ENCODE data around the gene BICD1.
"Not testable (repeated sequence)": the region's sequence is repeated elsewhere in the genome, so short reads cannot be mapped to it uniquely, and the experiment has no call there.

Gene BICD1

DNA sequence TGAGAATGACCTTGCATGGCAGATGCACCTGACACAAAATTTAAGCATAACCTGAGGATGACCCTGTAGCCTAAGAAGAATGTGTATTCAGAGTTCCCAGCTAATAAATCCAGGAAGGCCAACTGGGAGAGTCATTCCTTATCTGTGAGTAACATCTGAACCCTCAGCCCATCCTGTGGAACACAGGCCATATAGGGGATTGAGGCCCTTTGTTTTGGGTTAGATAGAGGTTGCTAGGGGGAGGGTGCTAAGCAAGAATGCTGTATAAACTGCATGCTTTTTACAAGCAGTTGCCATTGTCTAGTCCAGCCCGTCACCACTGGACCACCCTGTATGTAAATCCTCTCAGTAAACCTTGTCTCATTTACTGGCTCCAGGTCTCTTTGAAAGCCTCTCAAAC lies 77.0 kb downstream of the BICD1 start:
- TF ChIP-seq, protein P1, sequence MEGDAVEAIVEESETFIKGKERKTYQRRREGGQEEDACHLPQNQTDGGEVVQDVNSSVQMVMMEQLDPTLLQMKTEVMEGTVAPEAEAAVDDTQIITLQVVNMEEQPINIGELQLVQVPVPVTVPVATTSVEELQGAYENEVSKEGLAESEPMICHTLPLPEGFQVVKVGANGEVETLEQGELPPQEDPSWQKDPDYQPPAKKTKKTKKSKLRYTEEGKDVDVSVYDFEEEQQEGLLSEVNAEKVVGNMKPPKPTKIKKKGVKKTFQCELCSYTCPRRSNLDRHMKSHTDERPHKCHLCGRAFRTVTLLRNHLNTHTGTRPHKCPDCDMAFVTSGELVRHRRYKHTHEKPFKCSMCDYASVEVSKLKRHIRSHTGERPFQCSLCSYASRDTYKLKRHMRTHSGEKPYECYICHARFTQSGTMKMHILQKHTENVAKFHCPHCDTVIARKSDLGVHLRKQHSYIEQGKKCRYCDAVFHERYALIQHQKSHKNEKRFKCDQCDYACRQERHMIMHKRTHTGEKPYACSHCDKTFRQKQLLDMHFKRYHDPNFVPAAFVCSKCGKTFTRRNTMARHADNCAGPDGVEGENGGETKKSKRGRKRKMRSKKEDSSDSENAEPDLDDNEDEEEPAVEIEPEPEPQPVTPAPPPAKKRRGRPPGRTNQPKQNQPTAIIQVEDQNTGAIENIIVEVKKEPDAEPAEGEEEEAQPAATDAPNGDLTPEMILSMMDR (IDR thresholded peaks at IDR 0.05; ENCODE audit: low read depth, low read length): no peak
- no peak for DNase-seq (ENCODE audit: extremely low read depth, low read depth)

DNA sequence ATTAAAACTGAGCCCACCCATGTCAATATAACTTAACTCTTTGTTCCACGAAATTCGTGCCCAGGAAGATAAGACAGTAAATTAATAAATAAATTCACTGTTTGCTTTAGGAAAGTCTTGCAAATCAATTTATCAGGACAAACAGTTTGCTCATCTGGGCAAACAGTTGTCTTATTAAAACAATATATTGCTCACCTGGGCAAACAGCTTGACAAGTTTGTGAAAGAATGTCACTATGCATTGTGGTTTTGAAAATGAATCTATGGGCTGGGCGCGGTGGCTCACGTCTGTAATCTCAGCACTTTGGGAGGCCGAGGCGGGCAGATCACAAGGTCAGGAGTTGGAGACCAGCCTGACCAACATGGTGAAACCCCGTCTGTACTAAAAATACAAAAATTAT lies 80.5 kb downstream of the BICD1 start:
- not testable (repeated sequence) for DNase-seq (ENCODE audit: extremely low read depth, low read depth)

DNA sequence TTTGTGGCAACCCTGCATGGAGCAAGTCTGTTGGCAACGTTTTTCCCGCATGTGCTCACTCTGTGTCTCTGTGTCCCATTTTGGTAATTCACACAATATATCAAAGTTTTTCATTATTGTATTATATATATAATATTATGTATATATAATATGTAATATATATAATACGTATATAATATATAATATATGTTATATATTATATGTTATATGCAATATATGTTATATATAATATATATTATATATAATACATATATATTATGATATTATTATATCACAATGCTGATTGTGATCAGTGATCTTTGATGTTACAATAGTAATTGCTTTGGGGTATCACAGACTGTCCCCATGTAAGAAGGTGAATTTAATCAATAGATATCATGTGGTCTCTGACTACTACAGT lies 84.8 kb downstream of the BICD1 start:
- no peak for DNase-seq (ENCODE audit: extremely low read depth, low read depth)
- TF ChIP-seq, protein P1 (IDR thresholded peaks at IDR 0.05; ENCODE audit: low read depth, low read length): no peak

DNA sequence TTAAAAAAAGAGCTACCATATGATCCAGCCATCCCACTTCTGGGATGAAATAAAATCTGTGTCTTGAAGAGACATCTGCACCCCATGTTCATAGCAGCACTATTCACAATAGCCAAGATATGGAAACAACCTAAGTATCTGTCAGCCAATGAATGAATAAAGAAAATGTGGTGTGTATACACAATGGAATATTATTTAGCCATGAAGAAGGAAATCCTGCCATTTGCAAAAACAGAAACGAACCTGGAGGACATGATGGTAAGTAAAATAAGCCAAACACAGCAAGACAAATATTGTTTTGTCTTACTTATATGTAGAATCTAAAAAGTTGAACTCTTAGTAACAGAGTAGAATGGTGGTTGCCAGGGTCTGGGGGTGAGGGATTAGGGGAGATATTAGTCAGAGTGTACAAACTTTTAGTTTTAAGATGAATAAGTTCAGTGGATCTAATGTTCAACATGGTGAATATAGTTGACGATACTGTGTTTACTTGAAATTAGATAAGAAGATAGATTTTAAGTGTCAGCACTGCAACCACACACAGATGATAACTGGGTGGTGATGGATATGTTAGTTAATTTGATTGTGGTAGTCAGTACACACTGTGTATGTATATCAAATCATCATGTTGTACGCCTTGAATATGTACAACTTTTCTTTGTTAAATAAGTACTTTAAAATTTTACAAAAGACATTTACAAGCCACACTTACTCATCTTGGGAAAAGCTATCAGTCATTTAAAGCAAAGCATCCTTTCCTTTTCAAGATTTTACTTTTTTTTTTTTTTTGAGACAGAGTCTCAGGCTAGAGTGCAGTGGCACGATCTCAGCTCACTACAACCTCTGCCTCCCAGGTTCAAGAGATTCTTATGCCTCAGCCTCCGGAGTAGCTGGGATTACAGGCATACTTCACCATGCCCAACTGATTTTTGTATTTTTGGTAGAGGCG lies 89.9 kb downstream of the BICD1 start:
- TF ChIP-seq, protein P1 (IDR thresholded peaks at IDR 0.05; ENCODE audit: low read depth, low read length): no peak
- no peak for DNase-seq (ENCODE audit: extremely low read depth, low read depth)

DNA sequence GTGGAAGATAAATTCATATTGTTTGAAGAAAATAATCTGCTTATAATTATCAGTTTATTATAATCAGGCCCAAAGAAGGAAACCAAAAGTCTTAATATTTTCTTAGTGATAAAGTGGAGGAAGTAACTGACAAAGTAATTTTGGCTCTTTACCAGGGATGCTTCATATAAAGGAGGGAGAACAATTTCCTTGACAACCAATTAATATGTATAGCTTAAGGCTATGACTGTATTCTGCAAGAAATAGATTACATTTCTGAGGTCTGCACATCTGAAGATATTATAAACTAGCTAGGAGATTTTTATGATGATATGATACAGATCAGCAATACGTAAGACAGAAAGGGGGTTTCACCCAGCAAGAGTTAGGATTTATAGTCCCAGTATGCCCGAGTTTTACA lies 90.8 kb downstream of the BICD1 start:
- TF ChIP-seq, protein P1 (IDR thresholded peaks at IDR 0.05; ENCODE audit: low read depth, low read length): no peak
- DNase-seq (ENCODE audit: extremely low read depth, low read depth): no peak

DNA sequence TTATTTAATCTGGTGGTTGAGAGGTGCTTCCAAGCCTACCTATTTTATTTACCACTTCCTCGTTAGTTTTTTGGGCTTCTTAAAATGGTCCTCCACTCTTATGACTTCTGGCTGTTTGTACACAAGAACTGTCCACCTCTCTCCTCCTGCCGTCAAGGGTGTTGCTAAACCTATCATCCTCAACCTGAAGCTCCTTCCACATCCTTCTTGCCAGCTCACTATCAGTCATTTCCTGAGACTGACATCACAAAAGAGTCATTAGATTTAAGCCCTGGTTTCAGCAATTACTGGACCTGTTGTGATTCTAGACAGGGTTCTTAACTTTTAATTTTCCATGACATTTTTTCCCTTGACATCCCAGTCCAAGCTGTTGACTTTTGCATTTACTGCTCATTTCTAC lies 91.9 kb downstream of the BICD1 start:
- TF ChIP-seq, protein P1 (IDR thresholded peaks at IDR 0.05; ENCODE audit: low read depth, low read length): no peak
- no peak for DNase-seq (ENCODE audit: extremely low read depth, low read depth)

DNA sequence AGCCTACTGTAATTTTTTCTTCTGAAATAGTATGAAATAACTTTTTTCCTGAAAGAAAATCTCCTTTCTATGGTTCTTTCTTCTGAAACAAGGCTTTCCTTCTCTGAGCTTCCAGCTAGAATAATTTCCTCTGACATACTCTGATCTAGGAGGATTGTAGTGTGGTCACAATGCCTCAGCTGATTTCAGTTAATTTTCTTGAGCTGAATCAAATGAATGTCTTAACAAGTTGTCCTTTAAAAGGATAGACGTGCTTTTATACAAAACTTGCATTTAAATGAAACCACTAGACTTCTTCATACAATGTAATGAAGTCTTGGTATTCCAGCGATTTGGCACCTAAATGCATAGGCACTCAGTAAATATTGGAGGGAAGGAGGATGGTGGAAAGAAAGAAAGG lies 94.4 kb downstream of the BICD1 start:
- DNase-seq (ENCODE audit: extremely low read depth, low read depth): no peak

More for the DNA sequence above, 94.4 kb downstream of the BICD1 start:
- TF ChIP-seq, protein P1 (IDR thresholded peaks at IDR 0.05; ENCODE audit: low read depth, low read length): no peak

Measured in AG09319 (cell line).